Loucy (cell line): ENCODE results near the gene ABCA9.

Experiments
- H2AFZ ChIP-seq: fragments of 200-600 bp; sonication (generic); 2 replicates; pipeline ENCODE4 v1.6.0; 2016; ENCODE audit warnings: antibody characterized with exemption, mild to moderate bottlenecking, low read length, moderate library complexity
- H3F3A ChIP-seq: fragments of 200-600 bp; 2 replicates; pipeline ENCODE4 v1.6.0; 2016; ENCODE audit warnings: antibody characterized with exemption, low read depth, mild to moderate bottlenecking
- H3K27me3 ChIP-seq: fragments of 200-600 bp; sonication (generic); 2 replicates; pipeline ENCODE4 v1.6.1; 2014; ENCODE audit warnings: low read length, mild to moderate bottlenecking; ENCODE audit not compliant: insufficient read depth, poor library complexity, severe bottlenecking
- H3K36me3 ChIP-seq: fragments of 200-600 bp; sonication (generic); 2 replicates; pipeline ENCODE4 v1.6.1; 2016; ENCODE audit warnings: low read length; ENCODE audit not compliant: insufficient read depth
- H3K4me1 ChIP-seq: fragments of 200-600 bp; sonication (generic); 2 replicates; pipeline ENCODE4 v1.5.1; 2014; ENCODE audit warnings: low read length, mild to moderate bottlenecking; ENCODE audit not compliant: insufficient read depth, poor library complexity, severe bottlenecking
- H3K4me2 ChIP-seq: fragments of 200-600 bp; sonication (generic); 2 replicates; pipeline ENCODE4 v1.6.0; 2014; ENCODE audit warnings: antibody characterized with exemption, low read length, low read depth, mild to moderate bottlenecking; ENCODE audit not compliant: poor library complexity, severe bottlenecking
- H3K4me3 ChIP-seq: fragments of 200-600 bp; sonication (generic); 2 replicates; pipeline ENCODE4 v1.5.1; 2014; ENCODE audit warnings: low read length, mild to moderate bottlenecking, mixed read lengths; ENCODE audit not compliant: poor library complexity, severe bottlenecking
- H3K79me2 ChIP-seq: fragments of 200-600 bp; sonication (generic); 2 replicates; pipeline ENCODE4 v1.6.1; 2014; ENCODE audit warnings: low read length; ENCODE audit not compliant: insufficient read depth
- H3K9ac ChIP-seq: fragments of 200-600 bp; sonication (generic); 2 replicates; pipeline ENCODE4 v1.6.0; 2014; ENCODE audit warnings: mild to moderate bottlenecking, low read depth, low read length, moderate library complexity; ENCODE audit not compliant: poor library complexity, severe bottlenecking
- H3K9me2 ChIP-seq: fragments of 200-600 bp; sonication (generic); replicated peaks from 2 replicates; pipeline ENCODE4 v1.6.1; 2016; ENCODE audit warnings: low read depth, low read length, mixed read lengths
- H3K9me3 ChIP-seq: fragments of 200-600 bp; sonication (generic); 2 replicates; pipeline ENCODE4 v1.6.1; 2014; ENCODE audit warnings: mild to moderate bottlenecking, antibody characterized with exemption, low read length, low read depth; ENCODE audit not compliant: insufficient read depth
- H4K20me1 ChIP-seq: fragments of 200-600 bp; sonication (generic); 2 replicates; pipeline ENCODE4 v1.6.0; 2014; ENCODE audit warnings: antibody characterized with exemption, low read length, mild to moderate bottlenecking; ENCODE audit not compliant: insufficient read depth, poor library complexity, severe bottlenecking
- EZH2phosphoT487 ChIP-seq: fragments of 200-600 bp; IDR thresholded peaks from 2 replicates; pipeline ENCODE4 v1.6.1; 2018; ENCODE audit warnings: antibody characterized with exemption, mild to moderate bottlenecking, moderate library complexity, borderline replicate concordance
- TF ChIP-seq, protein P1 (sequence below): fragments of 200-600 bp; sonication (generic); conservative IDR thresholded peaks from 2 replicates; pipeline ENCODE4 v1.5.1; 2014; ENCODE audit warnings: mild to moderate bottlenecking, antibody characterized with exemption, low read length

ABCA9 gene

DNA sequence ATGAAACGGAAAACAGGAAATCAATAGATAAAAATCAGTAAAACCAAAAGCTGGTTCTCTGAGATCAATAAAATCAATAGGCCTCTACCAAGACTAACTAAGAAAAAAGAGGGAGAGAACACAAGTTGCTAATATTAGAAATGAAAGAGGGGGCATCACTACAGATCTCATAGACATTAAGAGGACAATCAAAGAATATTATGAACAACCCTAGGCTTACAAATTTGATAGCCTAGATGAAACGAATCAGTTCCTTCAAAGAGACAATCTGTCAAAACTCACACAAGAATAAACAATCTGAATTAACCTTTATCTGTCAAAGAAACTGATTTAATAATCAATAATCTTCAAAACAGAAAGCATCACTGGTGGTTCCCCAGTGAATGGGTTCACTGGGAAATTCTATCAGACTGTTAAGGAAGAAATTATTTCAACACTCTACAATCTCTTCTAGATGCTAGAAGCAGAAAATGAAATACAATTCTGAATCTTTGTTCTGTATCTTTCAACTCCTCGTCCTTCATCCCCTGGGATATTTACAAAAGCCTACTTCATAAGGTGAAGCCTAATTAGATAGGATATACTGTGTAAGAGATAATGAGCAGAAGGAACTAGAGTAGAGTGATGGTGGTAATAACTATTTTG lies 4.4 kb downstream of the ABCA9 start:
- Histone ChIP-seq H4K20me1 (no peaks in the 10 kb centered on the region), H2AFZ (no peak overlapping the region), H3K4me3 (no peak overlapping the region), H3K9me2 (no peaks in the 10 kb centered on the region), H3K9ac (no peak overlapping the region), H3K4me1 (no peaks in the 10 kb centered on the region), H3F3A (no peaks in the 10 kb centered on the region), H3K4me2 (no peak overlapping the region), H3K36me3 (no peaks in the 10 kb centered on the region), H3K27me3 (no peaks in the 10 kb centered on the region), H3K79me2 (no peaks in the 10 kb centered on the region), H3K9me3 (no peaks in the 10 kb centered on the region)
- TF ChIP-seq EZH2phosphoT487 = no peak
- TF ChIP-seq, protein P1, sequence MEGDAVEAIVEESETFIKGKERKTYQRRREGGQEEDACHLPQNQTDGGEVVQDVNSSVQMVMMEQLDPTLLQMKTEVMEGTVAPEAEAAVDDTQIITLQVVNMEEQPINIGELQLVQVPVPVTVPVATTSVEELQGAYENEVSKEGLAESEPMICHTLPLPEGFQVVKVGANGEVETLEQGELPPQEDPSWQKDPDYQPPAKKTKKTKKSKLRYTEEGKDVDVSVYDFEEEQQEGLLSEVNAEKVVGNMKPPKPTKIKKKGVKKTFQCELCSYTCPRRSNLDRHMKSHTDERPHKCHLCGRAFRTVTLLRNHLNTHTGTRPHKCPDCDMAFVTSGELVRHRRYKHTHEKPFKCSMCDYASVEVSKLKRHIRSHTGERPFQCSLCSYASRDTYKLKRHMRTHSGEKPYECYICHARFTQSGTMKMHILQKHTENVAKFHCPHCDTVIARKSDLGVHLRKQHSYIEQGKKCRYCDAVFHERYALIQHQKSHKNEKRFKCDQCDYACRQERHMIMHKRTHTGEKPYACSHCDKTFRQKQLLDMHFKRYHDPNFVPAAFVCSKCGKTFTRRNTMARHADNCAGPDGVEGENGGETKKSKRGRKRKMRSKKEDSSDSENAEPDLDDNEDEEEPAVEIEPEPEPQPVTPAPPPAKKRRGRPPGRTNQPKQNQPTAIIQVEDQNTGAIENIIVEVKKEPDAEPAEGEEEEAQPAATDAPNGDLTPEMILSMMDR = no peak

DNA sequence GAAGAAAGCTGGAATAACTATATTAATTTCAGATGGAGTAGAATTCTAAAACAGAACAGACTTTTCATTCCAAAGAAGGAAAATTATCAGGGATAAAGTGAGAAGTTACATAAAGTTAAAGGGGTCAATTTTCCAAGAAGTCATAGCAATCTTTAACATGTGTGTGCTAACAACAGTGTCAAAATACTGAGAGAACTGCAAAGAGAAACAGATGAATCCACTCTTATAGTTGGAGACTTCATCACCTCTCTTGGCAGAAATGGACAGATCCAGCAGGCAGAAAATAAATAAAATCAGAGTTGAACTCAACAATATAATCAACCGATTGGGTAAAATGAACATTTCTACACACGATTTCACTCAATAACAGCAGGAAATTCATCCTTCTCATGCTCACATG lies 5.4 kb downstream of the ABCA9 start:
- no peaks in the 10 kb centered on the region for H3K36me3 ChIP-seq
- H3K9me2 ChIP-seq = no peaks in the 10 kb centered on the region
- H4K20me1 ChIP-seq = no peaks in the 10 kb centered on the region
- no peaks in the 10 kb centered on the region for H3F3A ChIP-seq
- no peaks in the 10 kb centered on the region for H3K27me3 ChIP-seq
- H2AFZ ChIP-seq = no peak overlapping the region
- TF ChIP-seq, protein P1 = no peak
- no peak for TF ChIP-seq EZH2phosphoT487
- H3K4me1 ChIP-seq = no peaks in the 10 kb centered on the region
- H3K79me2 ChIP-seq = no peaks in the 10 kb centered on the region
- H3K4me3 ChIP-seq = no peak overlapping the region
- H3K9ac ChIP-seq = no peak overlapping the region
- H3K4me2 ChIP-seq = no peak overlapping the region
- no peaks in the 10 kb centered on the region for H3K9me3 ChIP-seq

DNA sequence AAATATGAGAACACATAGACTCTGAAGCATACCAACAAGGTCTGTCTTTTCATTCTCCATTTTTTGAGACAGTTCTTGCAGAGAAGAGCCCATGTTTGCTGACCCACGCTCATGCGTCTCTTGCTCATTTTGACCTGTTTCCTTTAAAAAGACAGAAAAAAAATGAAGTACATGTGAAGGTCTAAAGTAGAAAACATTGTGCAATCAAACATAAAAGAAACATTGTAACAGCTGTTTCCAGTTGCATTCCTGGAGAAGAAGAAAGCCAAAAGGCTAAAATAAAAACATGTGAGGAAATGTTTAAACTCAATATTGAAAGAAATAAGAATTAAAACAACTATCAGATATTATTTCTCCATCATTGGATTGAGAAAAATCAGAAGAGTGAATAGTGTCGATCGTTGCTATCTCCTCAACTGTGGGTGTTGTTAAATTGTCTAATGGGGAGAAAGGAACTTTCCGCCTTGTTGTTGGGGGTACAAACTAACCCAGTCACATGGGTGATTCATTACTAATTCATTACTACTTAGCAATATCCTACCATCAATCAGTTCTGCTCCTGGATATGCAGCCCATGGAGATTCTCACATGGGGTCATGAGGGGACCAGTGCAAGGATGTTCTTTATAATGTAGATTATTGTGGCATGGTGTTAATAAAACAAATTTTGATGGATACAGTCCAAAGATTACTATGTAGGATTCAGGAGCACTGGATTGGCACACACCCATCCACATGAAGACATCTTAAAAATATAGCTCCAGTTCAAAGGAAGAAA lies 9.5 kb downstream of the ABCA9 start:
- no peak overlapping the region for H3K4me3 ChIP-seq
- H3K9ac ChIP-seq = no peak overlapping the region
- H3K4me1 ChIP-seq = no peaks in the 10 kb centered on the region
- H2AFZ ChIP-seq = no peak overlapping the region
- H3K27me3 ChIP-seq = no peaks in the 10 kb centered on the region
- no peaks in the 10 kb centered on the region for H3K36me3 ChIP-seq
- H3K79me2 ChIP-seq = no peaks in the 10 kb centered on the region
- H3K9me3 ChIP-seq = no peaks in the 10 kb centered on the region
- no peaks in the 10 kb centered on the region for H3F3A ChIP-seq
- H3K9me2 ChIP-seq = 0 out of 2 replicates have a peak, but pooled peaks cover under 1% of the 10 kb centered on the region
- no peak overlapping the region for H3K4me2 ChIP-seq
- no peaks in the 10 kb centered on the region for H4K20me1 ChIP-seq
- TF ChIP-seq, protein P1 = no peak
- TF ChIP-seq EZH2phosphoT487 = no peak
